Ishikawa (cell line): ENCODE results near the gene SNAPIN.

ENCODE experiments used
- CEBPB ChIP-seq: IDR thresholded peaks from 2 replicates; pipeline ENCODE4 v1.6.1; 2012
- CREB1 ChIP-seq: IDR thresholded peaks from 2 replicates; pipeline ENCODE4 v1.6.1; 2012; ENCODE audit warnings: low read depth
- EGR1 ChIP-seq: IDR thresholded peaks from 2 replicates; pipeline ENCODE4 v1.6.1; 2012
- EP300 ChIP-seq: IDR thresholded peaks from 2 replicates; pipeline ENCODE4 v1.6.1; 2012; ENCODE audit warnings: borderline replicate concordance
- FOXM1 ChIP-seq: IDR thresholded peaks from 2 replicates; pipeline ENCODE4 v1.6.1; 2012; ENCODE audit warnings: low read depth, borderline replicate concordance
- NFIC ChIP-seq: IDR thresholded peaks from 2 replicates; pipeline ENCODE4 v1.6.1; 2012
- RAD21 ChIP-seq: IDR thresholded peaks from 2 replicates; pipeline ENCODE4 v1.6.1; 2012; ENCODE audit warnings: low read depth
- REST ChIP-seq: IDR thresholded peaks from 2 replicates; pipeline ENCODE4 v1.6.1; 2012; ENCODE audit warnings: low read depth, mild to moderate bottlenecking
- TAF1 ChIP-seq: IDR thresholded peaks from 2 replicates; pipeline ENCODE4 v1.6.1; 2012; ENCODE audit warnings: low read depth, mild to moderate bottlenecking
- TCF12 ChIP-seq: IDR thresholded peaks from 2 replicates; pipeline ENCODE4 v1.6.1; 2012; ENCODE audit warnings: low read depth
- TEAD4 ChIP-seq: IDR thresholded peaks from 2 replicates; pipeline ENCODE4 v1.6.1; 2012
- USF1 ChIP-seq: IDR thresholded peaks from 2 replicates; pipeline ENCODE4 v1.6.1; 2012
- YY1 ChIP-seq: IDR thresholded peaks from 2 replicates; pipeline ENCODE4 v1.6.1; 2012; ENCODE audit warnings: low read depth
- ZBTB7A ChIP-seq: IDR thresholded peaks from 2 replicates; pipeline ENCODE4 v1.6.1; 2012; ENCODE audit warnings: low read depth
- TF ChIP-seq, protein P1 (sequence below): IDR thresholded peaks from 2 replicates; pipeline ENCODE4 v1.6.1; 2012

SNAPIN gene

DNA sequence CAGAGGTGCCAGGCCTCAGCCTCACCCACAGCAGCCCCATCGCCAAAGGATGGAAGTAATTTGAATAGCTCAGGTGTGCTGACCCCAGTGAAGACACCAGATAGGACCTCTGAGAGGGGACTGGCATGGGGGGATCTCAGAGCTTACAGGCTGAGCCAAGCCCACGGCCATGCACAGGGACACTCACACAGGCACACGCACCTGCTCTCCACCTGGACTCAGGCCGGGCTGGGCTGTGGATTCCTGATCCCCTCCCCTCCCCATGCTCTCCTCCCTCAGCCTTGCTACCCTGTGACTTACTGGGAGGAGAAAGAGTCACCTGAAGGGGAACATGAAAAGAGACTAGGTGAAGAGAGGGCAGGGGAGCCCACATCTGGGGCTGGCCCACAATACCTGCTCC is 35.0 kb downstream of the SNAPIN start:
- no peak for TF ChIP-seq REST
- TF ChIP-seq CEBPB = no peak
- no peak for TF ChIP-seq FOXM1
- TF ChIP-seq CREB1 = no peak
- TF ChIP-seq NFIC = no peak
- TF ChIP-seq YY1 = no peak
- TF ChIP-seq, protein P1, sequence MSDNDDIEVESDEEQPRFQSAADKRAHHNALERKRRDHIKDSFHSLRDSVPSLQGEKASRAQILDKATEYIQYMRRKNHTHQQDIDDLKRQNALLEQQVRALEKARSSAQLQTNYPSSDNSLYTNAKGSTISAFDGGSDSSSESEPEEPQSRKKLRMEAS = no peak
- TF ChIP-seq EGR1 = no peak
- no peak for TF ChIP-seq TAF1
- TF ChIP-seq EP300 = no peak
- TF ChIP-seq TCF12 = no peak
- no peak for TF ChIP-seq TEAD4

GRCh38 chr1:153696741-153697140 is 38.2 kb downstream of the SNAPIN start:
- no peak for TF ChIP-seq TEAD4
- TF ChIP-seq CREB1 = no peak
- TF ChIP-seq YY1 = no peak
- TF ChIP-seq TAF1 = no peak
- TF ChIP-seq FOXM1 = no peak
- no peak for TF ChIP-seq ZBTB7A
- TF ChIP-seq RAD21 = no peak
- TF ChIP-seq CEBPB = no peak
- no peak for TF ChIP-seq EGR1
- no peak for TF ChIP-seq TCF12
- TF ChIP-seq USF1 = no peak
- no peak for TF ChIP-seq EP300
- TF ChIP-seq REST = no peak
- TF ChIP-seq NFIC = no peak
- TF ChIP-seq, protein P1 = no peak

- TF ChIP-seq TEAD4 = peak; percentile 75
- no peak for TF ChIP-seq TCF12
- TF ChIP-seq EGR1 = peak; percentile 55; the same call in 1 of the 2 replicates
- TF ChIP-seq, protein P1 = peak; percentile 58
Measured at GRCh38 chr1:153697191-153698019, 38.9 kb downstream of the SNAPIN start.

DNA sequence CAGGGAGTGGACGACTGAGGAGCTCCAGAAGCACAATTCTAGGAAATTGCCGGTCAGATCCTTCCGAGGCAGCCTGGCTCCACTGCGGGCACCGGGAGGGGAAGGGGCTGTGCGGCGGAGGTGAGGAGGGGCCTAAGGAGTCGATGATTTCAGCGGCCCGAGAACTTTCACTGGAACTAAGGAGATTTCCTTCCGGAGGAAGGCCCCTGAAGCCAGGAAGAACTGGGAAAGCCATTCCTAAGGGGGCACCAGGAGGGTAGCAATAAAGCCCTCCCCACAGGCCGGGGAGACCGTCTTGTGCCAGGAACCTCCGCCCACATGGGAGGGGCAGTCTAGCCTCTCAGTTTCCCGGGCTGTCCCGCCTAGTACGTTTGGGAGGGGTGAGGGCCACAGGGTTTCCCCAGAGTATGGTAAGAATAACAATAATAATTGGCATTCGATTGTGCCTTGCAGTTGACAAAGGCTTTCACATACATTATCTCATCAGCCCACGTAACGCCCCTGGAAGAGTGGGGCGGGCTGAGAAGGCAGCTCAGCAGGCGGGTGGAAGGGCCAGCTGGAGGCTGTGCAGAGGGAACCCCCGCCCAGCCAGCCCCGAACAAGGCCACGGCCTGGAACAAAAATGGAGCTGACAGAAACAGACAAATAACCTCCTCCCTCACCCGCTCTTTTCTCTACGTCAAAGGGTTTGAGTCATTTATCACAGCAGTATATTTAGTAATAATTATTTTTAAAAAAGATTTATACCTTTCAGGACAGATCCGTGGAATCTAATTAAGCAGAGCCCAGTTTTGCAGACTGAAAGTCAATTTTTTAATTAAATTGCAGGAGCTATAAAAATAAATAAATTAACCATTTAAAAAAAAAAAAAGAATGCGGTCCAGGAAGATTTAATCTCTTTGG is 39.8 kb downstream of the SNAPIN start:
- TF ChIP-seq REST = no peak
- TF ChIP-seq USF1 = no peak
- TF ChIP-seq CREB1 = no peak
- TF ChIP-seq, protein P1 = no peak
- no peak for TF ChIP-seq TAF1
- TF ChIP-seq ZBTB7A = no peak
- no peak for TF ChIP-seq YY1
- no peak for TF ChIP-seq EP300
- no peak for TF ChIP-seq TEAD4
- TF ChIP-seq TCF12 = no peak
